ENCODE measurements around the gene STK26. TPM values are rescaled to one million over a fixed set of nuclear protein-coding genes. Genes with fewer than 3 reads are reported as not detected.
"Not testable (repeated sequence)": the region's sequence is repeated elsewhere in the genome, so short reads cannot be mapped to it uniquely, and the experiment has no call there.

The STK26 gene
- total RNA-seq, 1 donor, result 9.1 TPM

DNA sequence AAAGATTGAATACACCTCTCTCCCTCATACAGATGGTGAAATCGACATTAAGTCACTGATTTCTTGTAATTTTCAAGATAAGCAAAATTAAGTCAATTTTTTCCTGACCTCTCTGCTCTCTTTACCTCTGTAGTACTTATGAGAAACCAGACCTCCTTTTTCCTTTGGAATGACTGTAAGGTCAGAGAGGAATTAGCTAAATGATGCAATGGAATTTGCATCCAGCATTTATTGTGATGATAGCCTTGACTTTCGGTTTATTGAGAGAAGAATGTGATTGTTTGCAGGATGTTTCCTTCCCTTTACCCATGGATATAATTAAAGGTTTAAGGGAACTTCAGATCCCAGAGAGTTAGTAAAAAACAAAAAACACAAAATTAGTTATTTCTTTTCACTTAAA lies 22.4 kb downstream of the STK26 start:
- H3K4me3 ChIP-seq (ENCODE audit: low read depth, low read length), result no peak overlapping the region
- no peak for DNase-seq (ENCODE audit: low read depth)
- TF ChIP-seq, protein P1, sequence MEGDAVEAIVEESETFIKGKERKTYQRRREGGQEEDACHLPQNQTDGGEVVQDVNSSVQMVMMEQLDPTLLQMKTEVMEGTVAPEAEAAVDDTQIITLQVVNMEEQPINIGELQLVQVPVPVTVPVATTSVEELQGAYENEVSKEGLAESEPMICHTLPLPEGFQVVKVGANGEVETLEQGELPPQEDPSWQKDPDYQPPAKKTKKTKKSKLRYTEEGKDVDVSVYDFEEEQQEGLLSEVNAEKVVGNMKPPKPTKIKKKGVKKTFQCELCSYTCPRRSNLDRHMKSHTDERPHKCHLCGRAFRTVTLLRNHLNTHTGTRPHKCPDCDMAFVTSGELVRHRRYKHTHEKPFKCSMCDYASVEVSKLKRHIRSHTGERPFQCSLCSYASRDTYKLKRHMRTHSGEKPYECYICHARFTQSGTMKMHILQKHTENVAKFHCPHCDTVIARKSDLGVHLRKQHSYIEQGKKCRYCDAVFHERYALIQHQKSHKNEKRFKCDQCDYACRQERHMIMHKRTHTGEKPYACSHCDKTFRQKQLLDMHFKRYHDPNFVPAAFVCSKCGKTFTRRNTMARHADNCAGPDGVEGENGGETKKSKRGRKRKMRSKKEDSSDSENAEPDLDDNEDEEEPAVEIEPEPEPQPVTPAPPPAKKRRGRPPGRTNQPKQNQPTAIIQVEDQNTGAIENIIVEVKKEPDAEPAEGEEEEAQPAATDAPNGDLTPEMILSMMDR (IDR thresholded peaks at IDR 0.05; ENCODE audit: insufficient read depth, low read depth, low read length), result no peak

DNA sequence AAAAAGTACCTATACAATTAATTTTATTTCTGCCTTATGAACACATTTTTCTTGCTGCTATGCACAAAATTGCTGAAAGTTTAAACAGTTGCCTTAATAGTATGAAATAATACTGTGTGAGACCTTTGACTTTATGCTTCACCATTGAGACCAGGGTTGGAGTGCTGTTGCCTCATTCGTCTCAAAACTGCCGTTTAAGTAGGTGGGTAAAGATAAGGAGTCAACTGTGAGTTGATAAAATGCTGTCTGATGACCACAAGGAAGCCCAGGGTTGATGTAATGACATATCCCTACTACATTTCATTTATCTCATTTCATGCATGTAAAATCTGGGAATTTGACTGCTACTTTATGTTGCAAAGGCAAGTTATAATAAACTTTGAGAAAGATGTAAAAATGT lies 23.4 kb downstream of the STK26 start:
- TF ChIP-seq, protein P1 (IDR thresholded peaks at IDR 0.05; ENCODE audit: insufficient read depth, low read depth, low read length), result no peak
- no peak overlapping the region for H3K4me3 ChIP-seq (ENCODE audit: low read depth, low read length)
- peak; percentile 6 for DNase-seq (ENCODE audit: low read depth)

DNA sequence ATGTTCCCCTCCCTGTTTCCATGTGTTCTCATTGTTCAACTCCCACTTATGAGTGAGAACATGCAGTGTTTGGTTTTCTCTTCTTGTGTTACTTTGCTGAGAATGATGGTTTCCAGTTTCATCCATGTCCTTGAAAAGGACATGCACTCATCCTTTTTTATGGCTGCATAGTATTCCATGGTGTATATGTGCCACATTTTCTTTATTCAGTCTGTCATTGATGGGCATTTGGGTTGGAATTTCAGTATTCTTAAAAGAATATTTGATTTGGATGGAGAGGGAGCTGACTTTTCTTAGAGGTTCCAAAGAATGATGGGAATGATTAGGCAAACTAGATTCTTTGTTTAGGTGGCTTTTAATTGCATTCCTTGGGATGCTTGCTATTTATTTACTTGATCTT lies 28.7 kb downstream of the STK26 start:
- not testable (repeated sequence) for H3K4me3 ChIP-seq (ENCODE audit: low read depth, low read length); DNase-seq (ENCODE audit: low read depth)

DNA sequence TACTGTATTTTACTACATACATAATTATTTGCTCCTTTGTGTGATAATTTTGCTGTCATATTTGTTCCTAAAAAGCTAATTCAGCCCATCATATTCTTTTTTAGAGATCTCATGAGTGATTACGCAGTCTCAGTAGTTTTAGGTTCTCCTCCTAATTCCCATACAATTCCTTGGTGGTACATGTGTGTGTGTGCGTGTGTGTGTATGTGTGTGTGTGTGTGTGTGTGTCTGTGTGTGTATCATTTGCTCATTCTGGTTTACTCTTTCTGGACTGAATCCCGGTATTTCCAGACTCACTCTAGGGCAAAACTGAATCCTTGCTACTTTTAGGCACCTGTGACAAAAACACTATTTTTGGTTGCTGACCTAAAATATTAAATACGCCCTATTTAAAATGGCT lies 34.9 kb downstream of the STK26 start:
- H3K4me3 ChIP-seq (ENCODE audit: low read depth, low read length), result no peak overlapping the region
- TF ChIP-seq, protein P1 (IDR thresholded peaks at IDR 0.05; ENCODE audit: insufficient read depth, low read depth, low read length), result no peak
- DNase-seq (ENCODE audit: low read depth), result no peak

DNA sequence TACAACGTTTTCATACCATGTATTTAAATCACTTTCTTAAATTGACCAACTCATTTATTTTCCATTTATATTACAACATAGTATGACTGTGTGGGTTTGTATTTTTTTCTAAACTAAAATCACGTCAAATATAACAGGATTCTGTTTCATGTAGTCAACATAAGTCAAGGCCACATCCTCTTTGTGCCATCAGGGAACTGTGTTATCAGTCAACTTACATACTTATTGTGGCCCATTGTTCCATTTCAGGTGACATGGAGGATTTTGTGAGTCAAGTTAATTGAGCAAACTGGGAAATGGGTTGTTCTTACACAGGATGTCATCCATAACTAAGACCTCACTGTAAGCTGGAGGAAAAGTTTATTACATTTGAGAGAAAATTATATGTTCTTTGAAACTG lies 35.9 kb downstream of the STK26 start:
- no peak for DNase-seq (ENCODE audit: low read depth)
- TF ChIP-seq, protein P1 (IDR thresholded peaks at IDR 0.05; ENCODE audit: insufficient read depth, low read depth, low read length), result no peak
- H3K4me3 ChIP-seq (ENCODE audit: low read depth, low read length), result no peak overlapping the region

DNA sequence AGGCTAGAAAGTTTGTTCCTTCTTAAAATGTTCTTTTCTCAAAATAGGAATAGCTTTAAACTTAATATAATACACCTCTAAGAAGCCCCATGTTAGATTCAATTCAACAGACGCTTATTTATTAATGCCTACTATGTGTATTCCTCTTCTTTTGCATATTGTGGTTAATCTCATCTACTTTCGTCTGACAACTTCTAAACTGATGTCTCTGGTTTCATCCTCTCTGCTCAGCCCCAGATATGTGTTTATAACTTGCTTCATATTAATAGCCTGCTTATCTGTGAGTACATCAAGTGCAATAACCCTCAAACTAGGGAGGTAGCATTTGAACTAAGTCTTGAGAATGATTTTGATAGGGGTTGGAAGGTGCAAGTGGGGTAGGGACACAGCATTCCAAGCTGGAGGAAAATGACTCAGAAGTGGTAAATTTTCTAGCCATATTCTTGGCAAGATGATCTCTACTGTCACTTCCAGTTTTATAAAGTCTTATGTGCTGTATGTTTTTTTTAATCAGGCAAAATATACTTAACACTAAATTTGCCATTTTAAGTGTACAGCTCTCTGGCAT lies 37.0 kb downstream of the STK26 start:
- TF ChIP-seq, protein P1 (IDR thresholded peaks at IDR 0.05; ENCODE audit: insufficient read depth, low read depth, low read length), result no peak
- peak; percentile 33 for DNase-seq (ENCODE audit: low read depth)
- no peak overlapping the region for H3K4me3 ChIP-seq (ENCODE audit: low read depth, low read length)

DNA sequence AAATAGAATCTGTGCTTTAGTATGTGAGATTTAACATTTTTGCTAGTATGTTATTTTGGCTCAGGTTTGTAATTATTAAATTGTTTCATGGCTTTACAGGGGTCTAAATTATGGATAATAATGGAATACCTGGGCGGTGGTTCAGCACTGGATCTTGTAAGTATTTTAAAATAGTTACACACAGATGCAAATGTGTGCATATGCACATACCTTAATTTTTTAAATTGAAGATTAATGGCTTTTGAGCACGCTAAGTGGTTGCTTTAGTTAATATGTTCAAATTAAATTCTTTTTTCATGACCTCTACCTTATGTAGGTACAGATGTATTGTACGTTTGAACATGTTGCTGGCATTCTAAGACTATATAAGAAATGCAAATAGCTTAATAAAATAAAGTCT lies 40.2 kb downstream of the STK26 start:
- no peak overlapping the region for H3K4me3 ChIP-seq (ENCODE audit: low read depth, low read length)
- no peak for DNase-seq (ENCODE audit: low read depth)
- TF ChIP-seq, protein P1 (IDR thresholded peaks at IDR 0.05; ENCODE audit: insufficient read depth, low read depth, low read length), result no peak

All from fibroblast of villous mesenchyme (primary cell).